Brain microvascular endothelial cell (primary cell): Measurements from ENCODE around the gene TCHP.
"Not testable (repeated sequence)": the region's sequence is repeated elsewhere in the genome, so short reads cannot be mapped to it uniquely, and the experiment has no call there.

Experiments
- DNase-seq: peaks from one replicate; pipeline ENCODE4 v3.0.0-alpha.2; 2020
- H3K27ac ChIP-seq: fragments of 250-450 bp; sonication (Bioruptor Pico); 2 replicates; pipeline ENCODE4 v1.5.1; 2020; ENCODE audit warnings: mild to moderate bottlenecking, moderate library complexity
- H3K27me3 ChIP-seq: fragments of 250-450 bp; sonication (Bioruptor Pico); replicated peaks from 2 replicates; pipeline ENCODE4 v1.5.1; 2020; ENCODE audit warnings: mild to moderate bottlenecking
- H3K36me3 ChIP-seq: fragments of 250-450 bp; sonication (Bioruptor Pico); replicated peaks from 2 replicates; pipeline ENCODE4 v1.5.1; 2020; ENCODE audit warnings: mild to moderate bottlenecking
- H3K4me3 ChIP-seq: 2 replicates; pipeline ENCODE4 v1.5.1; 2011; ENCODE audit warnings: low read depth, mild to moderate bottlenecking, control low read depth, low read length, moderate library complexity
- in situ Hi-C: cut with HindIII; loops from 2 replicates; pipeline ENCODE4 v1.10.0; 2017; ENCODE audit warnings: low sequenced_read_pairs, low pct_ligation_motif_present
- TF ChIP-seq, protein P1 (sequence below): IDR thresholded peaks from 2 replicates; pipeline ENCODE4 v1.5.1; 2011; ENCODE audit warnings: low read depth, mild to moderate bottlenecking, moderate library complexity, low read length, control low read depth, inconsistent platforms; ENCODE audit errors: missing control alignments

The TCHP gene, protein sequence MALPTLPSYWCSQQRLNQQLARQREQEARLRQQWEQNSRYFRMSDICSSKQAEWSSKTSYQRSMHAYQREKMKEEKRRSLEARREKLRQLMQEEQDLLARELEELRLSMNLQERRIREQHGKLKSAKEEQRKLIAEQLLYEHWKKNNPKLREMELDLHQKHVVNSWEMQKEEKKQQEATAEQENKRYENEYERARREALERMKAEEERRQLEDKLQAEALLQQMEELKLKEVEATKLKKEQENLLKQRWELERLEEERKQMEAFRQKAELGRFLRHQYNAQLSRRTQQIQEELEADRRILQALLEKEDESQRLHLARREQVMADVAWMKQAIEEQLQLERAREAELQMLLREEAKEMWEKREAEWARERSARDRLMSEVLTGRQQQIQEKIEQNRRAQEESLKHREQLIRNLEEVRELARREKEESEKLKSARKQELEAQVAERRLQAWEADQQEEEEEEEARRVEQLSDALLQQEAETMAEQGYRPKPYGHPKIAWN

DNA sequence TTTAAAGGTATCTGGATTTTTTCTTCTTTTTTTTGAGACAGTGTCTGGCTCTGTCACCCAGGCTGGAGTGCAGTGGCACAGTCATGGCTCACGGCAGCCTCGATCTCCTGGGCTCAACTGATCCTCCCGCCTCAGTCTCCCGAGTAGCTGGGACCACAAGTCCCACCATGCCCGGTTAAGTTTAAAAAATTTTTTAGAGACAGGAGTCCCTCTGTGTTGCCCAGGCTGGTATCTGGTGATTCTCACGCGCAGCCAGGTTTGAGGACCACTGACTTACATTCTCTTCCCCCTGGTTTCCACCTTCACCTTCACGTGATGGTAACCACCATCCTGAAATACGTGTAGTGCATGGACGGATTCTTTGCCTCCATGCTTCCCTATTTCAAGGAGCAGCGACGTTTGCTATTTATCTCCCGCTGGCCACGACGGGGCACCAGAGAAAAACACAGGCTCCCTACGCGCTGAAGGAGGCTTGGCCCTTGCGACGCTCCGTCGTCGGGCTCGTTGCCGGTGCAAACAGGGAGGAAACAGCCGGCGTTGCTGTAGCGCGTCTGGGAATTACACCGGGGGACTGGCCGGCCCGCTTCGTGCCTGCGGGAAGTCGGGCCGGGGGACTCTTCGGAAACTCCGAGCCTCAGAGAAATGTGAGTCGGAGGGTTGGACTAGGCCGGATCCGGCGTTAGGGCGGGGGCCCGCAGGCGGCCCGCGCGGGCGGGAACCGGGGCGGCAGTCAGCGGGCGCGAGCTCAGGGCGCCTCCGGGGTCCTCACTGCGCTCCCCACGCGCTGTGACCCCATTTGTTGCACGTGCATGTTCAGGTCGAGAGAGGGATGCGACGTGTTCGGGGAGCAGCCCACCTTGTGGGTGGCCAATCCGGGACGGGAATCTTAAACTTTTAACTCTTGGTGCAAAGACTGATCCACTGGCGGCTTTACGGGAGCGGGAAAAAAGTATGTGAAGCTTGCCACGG lies at the start of gene TCHP:
TSS of gene TCHP (plus strand) at position 492 of the 969 bp plus-strand sequence. CDS start 2,753 bp downstream, outside the sequence.
- TF ChIP-seq, protein P1, sequence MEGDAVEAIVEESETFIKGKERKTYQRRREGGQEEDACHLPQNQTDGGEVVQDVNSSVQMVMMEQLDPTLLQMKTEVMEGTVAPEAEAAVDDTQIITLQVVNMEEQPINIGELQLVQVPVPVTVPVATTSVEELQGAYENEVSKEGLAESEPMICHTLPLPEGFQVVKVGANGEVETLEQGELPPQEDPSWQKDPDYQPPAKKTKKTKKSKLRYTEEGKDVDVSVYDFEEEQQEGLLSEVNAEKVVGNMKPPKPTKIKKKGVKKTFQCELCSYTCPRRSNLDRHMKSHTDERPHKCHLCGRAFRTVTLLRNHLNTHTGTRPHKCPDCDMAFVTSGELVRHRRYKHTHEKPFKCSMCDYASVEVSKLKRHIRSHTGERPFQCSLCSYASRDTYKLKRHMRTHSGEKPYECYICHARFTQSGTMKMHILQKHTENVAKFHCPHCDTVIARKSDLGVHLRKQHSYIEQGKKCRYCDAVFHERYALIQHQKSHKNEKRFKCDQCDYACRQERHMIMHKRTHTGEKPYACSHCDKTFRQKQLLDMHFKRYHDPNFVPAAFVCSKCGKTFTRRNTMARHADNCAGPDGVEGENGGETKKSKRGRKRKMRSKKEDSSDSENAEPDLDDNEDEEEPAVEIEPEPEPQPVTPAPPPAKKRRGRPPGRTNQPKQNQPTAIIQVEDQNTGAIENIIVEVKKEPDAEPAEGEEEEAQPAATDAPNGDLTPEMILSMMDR: peak; percentile 58
- Histone ChIP-seq H3K4me3 (peak within 1 kb of the TSS; percentile 75), H3K27me3 (no peaks in the 10 kb centered on the region), H3K27ac (peak within 1 kb of the TSS; percentile 83), H3K36me3 (peaks cover 18% of the 10 kb centered on the region)
- in situ Hi-C loops: no loop called here
- peak; percentile 81 for DNase-seq

DNA sequence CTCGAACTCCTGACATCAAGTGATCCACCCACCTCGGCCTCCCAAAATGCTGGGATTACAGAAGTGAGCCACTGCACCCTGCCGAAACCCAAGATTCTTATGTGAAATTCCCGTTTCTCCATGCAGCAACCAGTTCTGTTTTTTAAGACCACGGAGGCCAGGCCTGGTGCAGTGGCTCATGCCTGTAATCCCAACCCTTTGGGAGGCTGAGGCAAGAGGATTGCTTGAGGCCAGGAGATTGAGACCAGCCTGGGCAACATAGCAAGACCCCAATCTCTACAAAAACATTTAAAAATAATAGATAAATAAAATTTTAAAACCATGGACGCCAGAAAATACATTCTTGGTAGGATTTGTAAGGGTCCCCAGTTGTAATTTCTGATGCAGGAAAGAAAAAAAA lies 49.6 kb upstream of the TCHP start:
- H3K36me3 ChIP-seq, in situ Hi-C loops, DNase-seq, H3K27ac ChIP-seq, H3K27me3 ChIP-seq, H3K4me3 ChIP-seq: not testable (repeated sequence)

DNA sequence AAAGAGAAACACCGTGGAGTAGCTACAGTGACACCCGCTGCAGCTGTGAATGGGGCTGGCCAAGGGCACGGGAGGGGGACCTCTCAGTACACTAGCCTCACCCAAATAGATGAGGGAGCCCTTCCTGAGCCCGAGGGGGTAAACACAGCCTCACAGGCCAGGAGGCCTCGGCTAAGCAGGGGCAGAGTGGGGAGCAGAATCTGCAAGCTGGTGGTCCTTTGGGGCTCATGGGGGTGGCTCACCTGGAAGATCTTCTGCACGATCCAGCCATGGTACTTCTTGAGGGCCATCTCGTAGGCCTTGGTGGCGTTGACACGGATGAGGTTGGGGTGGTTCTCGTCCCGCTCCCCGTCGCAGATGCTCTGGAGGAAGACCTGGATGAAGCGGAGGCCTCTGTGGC lies 44.7 kb upstream of the TCHP start:
- in situ Hi-C loops: no loop called here
- DNase-seq: no peak

DNA sequence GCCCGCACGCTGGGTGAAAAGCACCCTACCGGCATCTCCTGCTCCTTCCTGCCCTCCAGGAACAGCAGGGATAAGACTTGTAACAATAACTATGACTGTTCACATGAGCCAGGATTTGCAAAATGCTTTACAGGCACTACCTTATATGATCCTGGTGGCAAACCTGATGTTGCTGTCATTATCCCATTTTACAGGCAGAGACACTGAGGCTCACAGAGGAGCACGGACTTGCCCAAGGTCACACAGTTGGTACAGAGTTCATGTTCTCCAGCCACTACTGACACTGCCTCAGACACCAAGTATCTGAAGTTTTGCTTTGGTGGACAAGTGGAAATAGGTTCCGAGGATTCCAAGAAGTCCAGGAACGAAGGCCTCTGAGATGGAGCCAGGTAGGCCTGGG lies 42.4 kb upstream of the TCHP start:
- in situ Hi-C loops: no loop called here
- Histone ChIP-seq H3K27ac (no peak overlapping the region), H3K36me3 (peaks cover 14% of the 10 kb centered on the region), H3K27me3 (no peaks in the 10 kb centered on the region), H3K4me3 (no peak overlapping the region)
- DNase-seq: no peak
- TF ChIP-seq, protein P1: no peak

More for the DNA sequence above, 44.7 kb upstream of the TCHP start:
- no peaks in the 10 kb centered on the region for H3K27me3 ChIP-seq
- no peak overlapping the region for H3K4me3 ChIP-seq
- TF ChIP-seq, protein P1: no peak
- H3K27ac ChIP-seq: no peak overlapping the region
- H3K36me3 ChIP-seq: peaks cover 14% of the 10 kb centered on the region

DNA sequence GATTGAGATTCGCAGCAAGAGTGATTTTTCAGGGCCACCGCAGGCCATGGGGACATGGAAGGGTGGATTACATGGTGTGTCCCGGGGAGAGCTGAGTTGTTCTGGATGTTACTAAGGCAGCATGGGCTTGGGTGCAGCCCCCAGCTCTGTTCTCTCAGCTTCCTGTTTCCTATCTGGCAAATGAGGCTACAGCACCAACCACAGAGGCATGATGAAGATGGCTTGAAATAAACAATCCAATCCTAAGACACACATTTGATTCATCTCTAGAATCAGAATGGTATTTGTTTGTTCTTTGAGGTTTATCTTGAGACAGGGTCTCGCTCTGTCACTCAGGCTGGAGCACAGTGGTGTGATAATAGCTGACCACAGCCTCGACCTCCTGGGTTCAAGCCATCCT lies 41.3 kb upstream of the TCHP start:
- peaks cover 14% of the 10 kb centered on the region for H3K36me3 ChIP-seq
- TF ChIP-seq, protein P1: no peak

DNA sequence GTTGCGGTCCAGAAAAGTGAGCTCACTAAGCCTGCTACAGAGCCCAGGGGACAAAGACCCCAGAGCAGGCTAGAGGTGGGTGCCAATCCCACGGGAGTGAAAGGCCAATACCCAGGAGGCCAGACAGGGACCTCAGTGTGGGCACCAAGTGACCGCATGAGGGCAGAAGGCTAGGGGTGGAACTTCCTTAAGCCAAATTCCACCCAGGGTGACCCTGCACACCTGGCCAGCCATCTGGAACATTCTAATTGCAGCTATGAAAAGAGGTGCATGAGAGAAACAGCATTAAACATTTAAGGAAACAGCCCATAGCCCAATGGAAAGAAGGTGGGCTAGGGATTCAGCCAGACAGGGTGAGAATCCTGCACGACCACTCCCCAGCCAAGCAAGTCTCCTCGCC lies 39.1 kb upstream of the TCHP start:
- TF ChIP-seq, protein P1: no peak
- Histone ChIP-seq H3K27me3 (no peaks in the 10 kb centered on the region), H3K4me3 (no peak overlapping the region), H3K27ac (no peak overlapping the region), H3K36me3 (peaks cover 8% of the 10 kb centered on the region)
- in situ Hi-C loops: no loop called here
- no peak for DNase-seq

More for the DNA sequence above, 41.3 kb upstream of the TCHP start:
- no peak overlapping the region for H3K4me3 ChIP-seq
- H3K27me3 ChIP-seq: no peaks in the 10 kb centered on the region
- no peak overlapping the region for H3K27ac ChIP-seq
- in situ Hi-C loops: no loop called here
- no peak for DNase-seq
